ENCODE measurements around the gene DAB2IP. TPM values are rescaled to one million over a fixed set of nuclear protein-coding genes. Genes with fewer than 3 reads are reported as not detected.

DAB2IP gene
- total RNA-seq, 4 donors from 2014 or later = 42.0 to 93.4 (median 47.9) TPM

GRCh38 chr9:121713400-121714070 is 62.1 kb downstream of the DAB2IP start:
- TF ChIP-seq, protein P1, sequence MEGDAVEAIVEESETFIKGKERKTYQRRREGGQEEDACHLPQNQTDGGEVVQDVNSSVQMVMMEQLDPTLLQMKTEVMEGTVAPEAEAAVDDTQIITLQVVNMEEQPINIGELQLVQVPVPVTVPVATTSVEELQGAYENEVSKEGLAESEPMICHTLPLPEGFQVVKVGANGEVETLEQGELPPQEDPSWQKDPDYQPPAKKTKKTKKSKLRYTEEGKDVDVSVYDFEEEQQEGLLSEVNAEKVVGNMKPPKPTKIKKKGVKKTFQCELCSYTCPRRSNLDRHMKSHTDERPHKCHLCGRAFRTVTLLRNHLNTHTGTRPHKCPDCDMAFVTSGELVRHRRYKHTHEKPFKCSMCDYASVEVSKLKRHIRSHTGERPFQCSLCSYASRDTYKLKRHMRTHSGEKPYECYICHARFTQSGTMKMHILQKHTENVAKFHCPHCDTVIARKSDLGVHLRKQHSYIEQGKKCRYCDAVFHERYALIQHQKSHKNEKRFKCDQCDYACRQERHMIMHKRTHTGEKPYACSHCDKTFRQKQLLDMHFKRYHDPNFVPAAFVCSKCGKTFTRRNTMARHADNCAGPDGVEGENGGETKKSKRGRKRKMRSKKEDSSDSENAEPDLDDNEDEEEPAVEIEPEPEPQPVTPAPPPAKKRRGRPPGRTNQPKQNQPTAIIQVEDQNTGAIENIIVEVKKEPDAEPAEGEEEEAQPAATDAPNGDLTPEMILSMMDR (IDR thresholded peaks at IDR 0.05) = no peak
- Histone ChIP-seq H3K9me3 (no peaks in the 10 kb centered on the region), H3K27me3 (no peaks in the 10 kb centered on the region), H3K4me3 (no peak overlapping the region), H3K27ac (no peak overlapping the region), H3K36me3 (no peaks in the 10 kb centered on the region), H3K4me1 (peaks cover 0 to 81% (median 10%) of the 10 kb centered on the region in 3 donors)
- 100% methylated on average over 2 to 3 of the region's 6 CpGs for WGBS, 2 donors (ENCODE audit: low coverage in 1 of 2)
- ATAC-seq = no peak

- H3K4me3 ChIP-seq = no peak overlapping the region
- H3K36me3 ChIP-seq = no peaks in the 10 kb centered on the region
- WGBS, 2 donors (ENCODE audit: low coverage in 1 of 2) = 100% methylated on average over 4 to 6 of the region's 6 CpGs
- no peaks in the 10 kb centered on the region for H3K27me3 ChIP-seq
- H3K9me3 ChIP-seq = no peaks in the 10 kb centered on the region
- no peak overlapping the region for H3K27ac ChIP-seq
- ATAC-seq = no peak
- peaks cover 0 to 80% (median 9%) of the 10 kb centered on the region in 3 donors for H3K4me1 ChIP-seq
- no peak for TF ChIP-seq EP300 (IDR thresholded peaks at IDR 0.05)
Observed at GRCh38 chr9:121714075-121714705, 62.8 kb downstream of the DAB2IP start.

DNA sequence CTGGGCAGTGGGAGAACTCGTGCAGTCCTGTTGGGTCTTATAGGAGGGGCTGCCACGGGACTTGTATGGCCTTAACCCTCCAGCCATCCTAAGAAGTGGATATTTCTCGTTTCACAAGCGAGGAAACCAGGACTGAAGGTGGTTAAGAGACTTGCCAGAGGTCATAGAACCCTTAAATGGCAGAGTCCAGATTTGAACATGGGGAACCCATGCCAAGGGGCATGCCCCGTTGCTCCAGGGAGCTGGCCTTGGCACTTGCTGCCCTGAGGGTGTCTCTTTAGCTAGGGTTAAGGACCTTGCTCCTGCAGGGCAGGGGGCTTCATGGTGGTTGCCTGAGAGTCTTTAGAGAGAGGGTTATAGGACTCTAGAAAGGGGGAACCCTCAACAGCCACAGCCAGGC is 63.4 kb downstream of the DAB2IP start:
- Histone ChIP-seq H3K4me3 (no peak overlapping the region), H3K27me3 (no peaks in the 10 kb centered on the region), H3K9me3 (no peaks in the 10 kb centered on the region), H3K36me3 (no peaks in the 10 kb centered on the region), H3K4me1 (peaks cover 0 to 79% (median 6%) of the 10 kb centered on the region in 3 donors), H3K27ac (no peak overlapping the region)
- no peak for ATAC-seq
- TF ChIP-seq POLR2A (IDR thresholded peaks at IDR 0.05) (no peak), EP300 (IDR thresholded peaks at IDR 0.05) (no peak), POLR2AphosphoS5 (IDR thresholded peaks at IDR 0.05) (no peak)
- TF ChIP-seq, protein P1 (IDR thresholded peaks at IDR 0.05) = no peak
- WGBS, 2 donors (ENCODE audit: low coverage in 1 of 2) = 87 to 100% methylated on average over 1 to 3 of the region's 5 CpGs

DNA sequence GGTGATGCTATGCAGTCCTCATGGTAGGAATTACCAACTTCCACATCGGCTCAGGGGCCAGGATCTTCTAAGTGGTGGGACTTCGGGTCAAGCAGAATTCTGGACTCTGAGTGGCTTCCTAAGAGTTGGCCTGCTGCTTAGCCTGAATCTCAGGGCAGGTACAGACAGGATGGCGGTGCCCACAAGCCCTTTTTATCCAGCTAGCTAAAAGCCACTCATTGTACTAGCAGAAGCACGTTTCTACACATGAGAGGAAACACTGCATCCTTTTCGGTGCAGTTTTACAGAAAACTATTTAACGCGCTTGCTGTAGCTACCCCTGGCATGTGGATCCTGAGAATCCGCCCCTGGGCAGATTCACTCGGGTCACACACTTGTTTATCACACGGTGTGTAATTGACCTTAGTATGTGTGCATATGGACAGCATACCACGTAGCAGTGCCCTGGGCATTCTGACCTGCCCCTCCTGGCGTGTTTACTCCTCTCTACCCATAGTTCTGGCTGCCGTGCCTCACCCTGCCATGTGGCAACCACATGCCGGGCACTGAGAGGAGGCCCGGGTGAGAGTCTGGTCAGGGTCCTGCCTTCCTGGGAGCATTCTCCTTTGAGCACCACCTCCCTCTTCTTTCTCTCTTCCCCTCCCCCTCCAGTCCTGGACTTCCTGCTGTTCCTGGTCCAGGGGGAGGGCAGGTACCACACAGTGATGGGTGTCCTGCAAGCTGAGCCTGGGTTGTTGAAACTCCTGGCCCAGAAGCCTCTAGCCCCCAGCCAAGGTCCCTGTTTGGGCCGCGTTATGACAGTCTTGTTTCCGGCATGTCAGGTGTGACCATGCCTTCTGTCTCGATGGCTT is 65.9 kb downstream of the DAB2IP start:
- Histone ChIP-seq H3K27me3 (no peaks in the 10 kb centered on the region), H3K27ac (no peak overlapping the region), H3K9me3 (no peaks in the 10 kb centered on the region), H3K4me1 (peaks cover 0 to 84% (median 26%) of the 10 kb centered on the region in 3 donors), H3K4me3 (no peak overlapping the region), H3K36me3 (no peaks in the 10 kb centered on the region)
- no peak for ATAC-seq
- TF ChIP-seq EP300 (IDR thresholded peaks at IDR 0.05) = no peak
- no peak for TF ChIP-seq POLR2A (IDR thresholded peaks at IDR 0.05)
- TF ChIP-seq POLR2AphosphoS5 (IDR thresholded peaks at IDR 0.05) = no peak
- TF ChIP-seq, protein P1 (IDR thresholded peaks at IDR 0.05) = no peak
- WGBS, 2 donors (ENCODE audit: low coverage in 1 of 2) = 78 to 87% methylated on average over 9 to 12 of the region's 19 CpGs

DNA sequence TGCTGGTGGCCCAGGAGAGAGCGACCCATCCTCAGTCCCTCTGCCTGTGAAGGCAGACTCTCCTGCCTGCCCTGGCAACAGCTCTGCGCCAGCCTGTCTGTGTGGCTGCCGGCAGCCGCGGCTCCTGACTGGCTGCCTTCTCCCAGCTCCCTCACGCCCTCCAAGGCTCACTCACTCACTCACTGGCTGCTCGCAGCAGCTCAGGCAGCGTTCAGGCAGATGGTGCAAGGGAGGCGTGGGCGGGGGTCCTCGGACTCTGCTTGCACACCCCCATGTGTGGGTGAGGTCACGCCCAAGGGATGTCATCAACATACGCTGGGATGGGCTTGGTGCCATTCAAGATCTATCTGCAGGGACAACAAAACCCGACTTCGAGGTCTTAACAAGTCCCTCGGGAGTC is 66.7 kb downstream of the DAB2IP start:
- TF ChIP-seq, protein P1 (IDR thresholded peaks at IDR 0.05) = no peak
- TF ChIP-seq EP300 (IDR thresholded peaks at IDR 0.05) (no peak), POLR2A (IDR thresholded peaks at IDR 0.05) (no peak), POLR2AphosphoS5 (IDR thresholded peaks at IDR 0.05) (no peak)
- peak; percentile 66 for ATAC-seq
- no peaks in the 10 kb centered on the region for H3K36me3 ChIP-seq
- no peaks in the 10 kb centered on the region for H3K9me3 ChIP-seq
- peaks cover 0 to 91% (median 29%) of the 10 kb centered on the region in 3 donors for H3K4me1 ChIP-seq
- H3K4me3 ChIP-seq = no peak overlapping the region
- WGBS, 2 donors (ENCODE audit: low coverage in 1 of 2) = 35 to 60% methylated on average over 1 to 4 of the region's 16 CpGs
- no peak overlapping the region for H3K27ac ChIP-seq
- no peaks in the 10 kb centered on the region for H3K27me3 ChIP-seq
